GM18517 (cell line): ENCODE results near the gene CHST11.

Source experiments
- ATAC-seq: cut with Tn5 transposase; IDR thresholded peaks from one replicate; pipeline ENCODE4 v1.9.1; 2021; ENCODE audit warnings: mild to moderate bottlenecking, moderate library complexity; ENCODE audit not compliant: unreplicated experiment

The CHST11 gene

GRCh38 chr12:104669851-104670337, 213.1 kb downstream of the CHST11 start:
- peak; percentile 37 for ATAC-seq

- no peak for ATAC-seq
Measured at GRCh38 chr12:104670439-104671408, 214.0 kb downstream of the CHST11 start.

- peak; percentile 72 for ATAC-seq
Measured at GRCh38 chr12:104671409-104672095, 214.8 kb downstream of the CHST11 start.

GRCh38 chr12:104672096-104672445, 215.3 kb downstream of the CHST11 start:
- no peak for ATAC-seq

- ATAC-seq, result no peak
Measured at GRCh38 chr12:104672501-104673265, 215.9 kb downstream of the CHST11 start.

- no peak for ATAC-seq
Measured at GRCh38 chr12:104673294-104673693, 216.5 kb downstream of the CHST11 start.

GRCh38 chr12:104673696-104674482, 217.1 kb downstream of the CHST11 start:
- ATAC-seq, result no peak

GRCh38 chr12:104676636-104677035, 219.9 kb downstream of the CHST11 start:
- ATAC-seq, result no peak

- no peak for ATAC-seq
Measured at GRCh38 chr12:104677441-104678089, 220.8 kb downstream of the CHST11 start.

GRCh38 chr12:104680070-104680469, 223.3 kb downstream of the CHST11 start:
- ATAC-seq, result no peak

GRCh38 chr12:104680491-104680890, 223.7 kb downstream of the CHST11 start:
- ATAC-seq, result no peak

GRCh38 chr12:104681012-104681690, 224.4 kb downstream of the CHST11 start:
- no peak for ATAC-seq

GRCh38 chr12:104682790-104683279, 226.1 kb downstream of the CHST11 start:
- no peak for ATAC-seq

- no peak for ATAC-seq
Measured at GRCh38 chr12:104683831-104684503, 227.2 kb downstream of the CHST11 start.

- ATAC-seq, result no peak
Measured at GRCh38 chr12:104684884-104685283, 228.1 kb downstream of the CHST11 start.

- ATAC-seq, result no peak
Measured at GRCh38 chr12:104685366-104685765, 228.6 kb downstream of the CHST11 start.

GRCh38 chr12:104686196-104686595, 229.4 kb downstream of the CHST11 start:
- no peak for ATAC-seq

- no peak for ATAC-seq
Measured at GRCh38 chr12:104687823-104688573, 231.2 kb downstream of the CHST11 start.
